ENCODE measurements around the gene TFPI.

The TFPI gene

GRCh38 chr2:187581125-187581896 is 27.1 kb upstream of the TFPI start:
- TF ChIP-seq CTCF (IDR thresholded peaks at IDR 0.05; ENCODE audit: control insufficient read depth, insufficient read depth, low read depth, low read length, missing control alignments) = peak; percentile 64
- no peak overlapping the region for H3K4me3 ChIP-seq (ENCODE audit: control insufficient read depth, low read depth, low read length)
- no peak for DNase-seq (ENCODE audit: low read depth)

GRCh38 chr2:187580462-187581124 is 26.4 kb upstream of the TFPI start:
- peak; percentile 38 for DNase-seq (ENCODE audit: low read depth)

GRCh38 chr2:187577310-187577709 is 23.1 kb upstream of the TFPI start:
- TF ChIP-seq CTCF (IDR thresholded peaks at IDR 0.05; ENCODE audit: control insufficient read depth, insufficient read depth, low read depth, low read length, missing control alignments) = no peak
- DNase-seq (ENCODE audit: low read depth) = no peak
- H3K4me3 ChIP-seq (ENCODE audit: control insufficient read depth, low read depth, low read length) = no peak overlapping the region

More at GRCh38 chr2:187580462-187581124, 26.4 kb upstream of the TFPI start:
- H3K4me3 ChIP-seq (ENCODE audit: control insufficient read depth, low read depth, low read length) = no peak overlapping the region
- TF ChIP-seq CTCF (IDR thresholded peaks at IDR 0.05; ENCODE audit: control insufficient read depth, insufficient read depth, low read depth, low read length, missing control alignments) = peak; percentile 37

- TF ChIP-seq CTCF (IDR thresholded peaks at IDR 0.05; ENCODE audit: control insufficient read depth, insufficient read depth, low read depth, low read length, missing control alignments) = no peak
- DNase-seq (ENCODE audit: low read depth) = no peak
- no peak overlapping the region for H3K4me3 ChIP-seq (ENCODE audit: control insufficient read depth, low read depth, low read length)
Observed at GRCh38 chr2:187576906-187577305, 22.7 kb upstream of the TFPI start.

GRCh38 chr2:187575751-187576067 is 21.5 kb upstream of the TFPI start:
- no peak for DNase-seq (ENCODE audit: low read depth)
- no peak overlapping the region for H3K4me3 ChIP-seq (ENCODE audit: control insufficient read depth, low read depth, low read length)
- TF ChIP-seq CTCF (IDR thresholded peaks at IDR 0.05; ENCODE audit: control insufficient read depth, insufficient read depth, low read depth, low read length, missing control alignments) = no peak

GRCh38 chr2:187574969-187575750 is 20.9 kb upstream of the TFPI start:
- H3K4me3 ChIP-seq (ENCODE audit: control insufficient read depth, low read depth, low read length) = no peak overlapping the region
- DNase-seq (ENCODE audit: low read depth) = no peak
- TF ChIP-seq CTCF (IDR thresholded peaks at IDR 0.05; ENCODE audit: control insufficient read depth, insufficient read depth, low read depth, low read length, missing control alignments) = no peak

Data from AG09309 (cell line).